ENCODE data around the gene ANHX.
A peak's percentile ranks its signal among the peaks of the same experiment; 100 is the strongest.

The ANHX gene

GRCh38 chr12:133180669-133181068 lies 55.0 kb downstream of the ANHX start:
- no peak for DNase-seq (ENCODE audit: low read depth)
- no peak overlapping the region for H3K4me3 ChIP-seq (ENCODE audit: low read length)
- no peak for TF ChIP-seq CTCF (IDR thresholded peaks at IDR 0.05; ENCODE audit: insufficient read depth, low read depth, low read length, missing control alignments)

- no peak for TF ChIP-seq CTCF (IDR thresholded peaks at IDR 0.05; ENCODE audit: insufficient read depth, low read depth, low read length, missing control alignments)
- no peak overlapping the region for H3K4me3 ChIP-seq (ENCODE audit: low read length)
- no peak for DNase-seq (ENCODE audit: low read depth)
These were observed 60.8 kb downstream of the ANHX start for GRCh38 chr12:133174901-133175300.

- no peak for TF ChIP-seq CTCF (IDR thresholded peaks at IDR 0.05; ENCODE audit: insufficient read depth, low read depth, low read length, missing control alignments)
- DNase-seq (ENCODE audit: low read depth): peak; percentile 22
- H3K4me3 ChIP-seq (ENCODE audit: low read length): no peak overlapping the region
These were observed 63.2 kb downstream of the ANHX start for GRCh38 chr12:133172491-133172890.
